Endothelial cell of umbilical vein (primary cell): ENCODE data around the gene MARS1. TPM values are rescaled to one million over a fixed set of nuclear protein-coding genes. Genes with fewer than 3 reads are reported as not detected.

ENCODE experiments used
- BruUV-seq: library from RNA; stranded (reverse); fragments of 400-500 nt; replicated peaks from 2 replicates; lab custom pipeline; 2021; lab: Mats Ljungman, UMichigan
- CTCF ChIA-PET: fragments of 300-600, 350-600 bp; sonication (Branson Sonifier 250); formaldehyde crosslinking; loops from one replicate; lab custom pipeline; 2021; ENCODE audit warnings: antibody characterized with exemption, inconsistent platforms; lab: Charles Lee
- POLR2A ChIA-PET: fragments of 300-600, 350-600 bp; sonication (Branson Sonifier 250); formaldehyde crosslinking; loops from one replicate; lab custom pipeline; 2021; ENCODE audit warnings: antibody characterized with exemption, inconsistent platforms; lab: Charles Lee
- DNase-seq: peaks from one replicate; pipeline ENCODE4 v3.0.0-alpha.2; 2011; ENCODE audit warnings: low read depth, low spot score
- FAIRE-seq: peaks from 2 replicates; lab custom pipeline; 2011; peaks lifted over from hg19 to GRCh38; lab: Jason Lieb, UNC
- H2AFZ ChIP-seq: 2 replicates; pipeline ENCODE4 v1.6.0; 2012; ENCODE audit warnings: low read depth, low read length, control low read depth, inconsistent platforms
- H3K27ac ChIP-seq: 2 replicates; pipeline ENCODE4 v1.5.1; 2011; ENCODE audit warnings: low read depth, mild to moderate bottlenecking, control low read depth, low read length, moderate library complexity; ENCODE audit not compliant: insufficient read depth
- H3K27me3 ChIP-seq, 2 experiments: 2 replicates each; pipeline versions ENCODE4 v1.6.0 to v1.6.1; 2011; ENCODE audit warnings: low read length in 2 of 2, mixed read lengths in 1 of 2; ENCODE audit not compliant: control insufficient read depth in 2 of 2, insufficient read depth in 2 of 2
- H3K36me3 ChIP-seq, 2 experiments: 2 replicates in 1 of 2; 3 replicates in 1 of 2; pipeline ENCODE4 v1.5.1; 2011; ENCODE audit warnings: low read length in 2 of 2, mild to moderate bottlenecking in 1 of 2, moderate library complexity in 1 of 2; ENCODE audit not compliant: control insufficient read depth in 2 of 2, insufficient read depth in 2 of 2; ENCODE audit errors: extremely low read depth in 1 of 2
- H3K4me1 ChIP-seq: 3 replicates; pipeline ENCODE4 v1.5.1; 2011; ENCODE audit warnings: mild to moderate bottlenecking, low read length; ENCODE audit not compliant: control insufficient read depth, insufficient read depth; ENCODE audit errors: extremely low read depth
- H3K4me2 ChIP-seq: 2 replicates; pipeline ENCODE4 v1.6.1; 2011; ENCODE audit warnings: low read length, control low read depth, mixed read lengths; ENCODE audit not compliant: insufficient read depth
- H3K4me3 ChIP-seq, 3 experiments: fragments of 200-600 bp in 1 of 3; sonication (generic), shearing (Covaris generic) in 1 of 3; replicated peaks in 1 of 3; 2 replicates each; pipeline ENCODE4 v1.5.1; 2011 to 2016; ENCODE audit warnings: control low read depth in 3 of 3, low read length in 3 of 3, mild to moderate bottlenecking in 2 of 3, inconsistent platforms in 1 of 3, low read depth in 1 of 3, moderate library complexity in 1 of 3; ENCODE audit not compliant: insufficient read depth in 1 of 3
- H3K79me2 ChIP-seq: 2 replicates; pipeline ENCODE4 v1.6.0; 2012; ENCODE audit warnings: low read length, inconsistent platforms; ENCODE audit not compliant: control insufficient read depth, insufficient read depth
- H3K9ac ChIP-seq: replicated peaks from 2 replicates; pipeline ENCODE3; 2011; ENCODE audit warnings: low read length, control low read depth; ENCODE audit not compliant: insufficient read depth; ENCODE audit errors: extremely low read depth
- H3K9me1 ChIP-seq: replicated peaks from 3 replicates; pipeline ENCODE4 v1.6.0; 2011; ENCODE audit warnings: mild to moderate bottlenecking, low read length; ENCODE audit not compliant: control insufficient read depth, insufficient read depth; ENCODE audit errors: extremely low read depth
- H3K9me3 ChIP-seq: replicated peaks from 2 replicates; pipeline ENCODE4 v1.5.1; 2012; ENCODE audit warnings: low read length, inconsistent platforms; ENCODE audit not compliant: control insufficient read depth, insufficient read depth
- H4K20me1 ChIP-seq: replicated peaks from 2 replicates; pipeline ENCODE3; 2011; ENCODE audit warnings: mild to moderate bottlenecking, low read length; ENCODE audit not compliant: control insufficient read depth, insufficient read depth; ENCODE audit errors: extremely low read depth
- EZH2 ChIP-seq: IDR thresholded peaks from 2 replicates; pipeline ENCODE4 v1.6.1; 2012; ENCODE audit warnings: borderline replicate concordance, low read depth, mild to moderate bottlenecking, moderate library complexity, low read length, inconsistent platforms; ENCODE audit not compliant: severe bottlenecking
- JUN ChIP-seq: IDR thresholded peaks from 2 replicates; pipeline ENCODE4 v1.6.1; 2011; ENCODE audit warnings: borderline replicate concordance, low read depth; ENCODE audit not compliant: insufficient read length, insufficient read depth
- MAX ChIP-seq: IDR thresholded peaks from 2 replicates; pipeline ENCODE4 v1.6.1; 2011; ENCODE audit not compliant: insufficient read depth, insufficient read length
- POLR2A ChIP-seq: IDR thresholded peaks from 2 replicates; pipeline ENCODE4 v1.6.1; 2012; ENCODE audit warnings: low read depth, mild to moderate bottlenecking, control low read depth, low read length
- POLR2AphosphoS5 ChIP-seq: IDR thresholded peaks from 2 replicates; pipeline ENCODE4 v1.6.1; 2012; ENCODE audit warnings: low read depth, mild to moderate bottlenecking, control low read depth, low read length, moderate library complexity; ENCODE audit not compliant: insufficient read depth
- dilution Hi-C: fragments of 300-500 bp; cut with MboI; formaldehyde crosslinking; loops from one replicate; pipeline ENCODE4 v1.15.0; 2019; ENCODE audit warnings: low sequenced_read_pairs; ENCODE audit not compliant: extremely low pct_ligation_motif_present
- intact Hi-C: fragments of 100-400 bp; cut with micrococcal nuclease; formaldehyde crosslinking; loops from one replicate; pipeline ENCODE4 v1.10.0; 2022
- polyA plus RNA-seq, 4 experiments: library from polyadenylated mRNA; depleted of rRNA in 3 of 4; stranded (reverse) in 3 of 4; unstranded in 1 of 4; fragments of >200 nt; gene quantifications; 2 replicates each; pipeline versions ENCODE4 v1.2.1 to v1.2.3, GENCODE V29; 2011 to 2012; ENCODE audit warnings: missing spikeins in 1 of 4
- total RNA-seq: library from RNA; stranded (reverse); gene quantifications from 2 replicates; pipeline ENCODE4 v1.2.3, GENCODE V29; 2021
- TF ChIP-seq, protein P1 (sequence below), 2 donors: IDR thresholded peaks; 1 replicate in 1 of 2; 2 replicates in 1 of 2; pipeline ENCODE4 v1.5.1; 2011; ENCODE audit warnings: low read length in 2 of 2, mild to moderate bottlenecking in 2 of 2, moderate library complexity in 2 of 2, control low read depth in 1 of 2, inconsistent platforms in 1 of 2, low read depth in 1 of 2; ENCODE audit not compliant: insufficient read depth in 1 of 2; ENCODE audit errors: extremely low read depth in 1 of 2

The MARS1 gene
- total and polyA plus RNA-seq, 2 donors (not counting 3 experiments of a cell fraction or from before 2014, with no cell fraction given), result 118 to 212 TPM

- intact Hi-C loops, result no loop called here
- no peak overlapping the region for H3K4me2 ChIP-seq
- H3K27ac ChIP-seq, result no peak overlapping the region
- ChIA-PET CTCF (no interaction called here), POLR2A (no interaction called here)
- no peaks in the 10 kb centered on the region for H3K9me1 ChIP-seq
- FAIRE-seq (no peak), DNase-seq (no peak)
- no peak overlapping the region for H3K4me3 ChIP-seq
- H3K9me3 ChIP-seq, result no peaks in the 10 kb centered on the region
- no TSS peak for BruUV-seq
- peaks cover 35 to 40% of the 10 kb centered on the region in 2 experiments for H3K27me3 ChIP-seq
- no peak for TF ChIP-seq POLR2A
- TF ChIP-seq MAX, result no peak
- TF ChIP-seq EZH2, result no peak
- TF ChIP-seq POLR2AphosphoS5, result no peak
- TF ChIP-seq JUN, result no peak
- TF ChIP-seq, protein P1, sequence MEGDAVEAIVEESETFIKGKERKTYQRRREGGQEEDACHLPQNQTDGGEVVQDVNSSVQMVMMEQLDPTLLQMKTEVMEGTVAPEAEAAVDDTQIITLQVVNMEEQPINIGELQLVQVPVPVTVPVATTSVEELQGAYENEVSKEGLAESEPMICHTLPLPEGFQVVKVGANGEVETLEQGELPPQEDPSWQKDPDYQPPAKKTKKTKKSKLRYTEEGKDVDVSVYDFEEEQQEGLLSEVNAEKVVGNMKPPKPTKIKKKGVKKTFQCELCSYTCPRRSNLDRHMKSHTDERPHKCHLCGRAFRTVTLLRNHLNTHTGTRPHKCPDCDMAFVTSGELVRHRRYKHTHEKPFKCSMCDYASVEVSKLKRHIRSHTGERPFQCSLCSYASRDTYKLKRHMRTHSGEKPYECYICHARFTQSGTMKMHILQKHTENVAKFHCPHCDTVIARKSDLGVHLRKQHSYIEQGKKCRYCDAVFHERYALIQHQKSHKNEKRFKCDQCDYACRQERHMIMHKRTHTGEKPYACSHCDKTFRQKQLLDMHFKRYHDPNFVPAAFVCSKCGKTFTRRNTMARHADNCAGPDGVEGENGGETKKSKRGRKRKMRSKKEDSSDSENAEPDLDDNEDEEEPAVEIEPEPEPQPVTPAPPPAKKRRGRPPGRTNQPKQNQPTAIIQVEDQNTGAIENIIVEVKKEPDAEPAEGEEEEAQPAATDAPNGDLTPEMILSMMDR (IDR thresholded peaks at IDR 0.05; ENCODE audit: extremely low read depth in 1 of 2, insufficient read depth in 1 of 2, low read depth in 1 of 2, low read length in 2 of 2), result no peak
- peaks cover 12% of the 10 kb centered on the region for H3K4me1 ChIP-seq
- no peak overlapping the region for H3K9ac ChIP-seq
- no peaks in the 10 kb centered on the region for H4K20me1 ChIP-seq
- dilution Hi-C loops, result no loop called here
- no peaks in the 10 kb centered on the region for H3K36me3 ChIP-seq
- H3K79me2 ChIP-seq, result no peaks in the 10 kb centered on the region
- H2AFZ ChIP-seq, result no peak overlapping the region
Observed at GRCh38 chr12:57479043-57479375, 8.9 kb upstream of the MARS1 start.
